ENCODE results near the gene EFCAB11.

Gene EFCAB11

GRCh38 chr14:89911010-89911919, 43.3 kb downstream of the EFCAB11 start:
- H3F3A ChIP-seq (ENCODE audit: insufficient read depth, low read length): no peaks in the 10 kb centered on the region
- no peak overlapping the region for H3K4me2 ChIP-seq (ENCODE audit: low read depth, low read length)
- H3K4me3 ChIP-seq (ENCODE audit: low read length): no peak overlapping the region
- H3K79me2 ChIP-seq (ENCODE audit: low read length): no peaks in the 10 kb centered on the region
- H3K36me3 ChIP-seq (replicated peaks; ENCODE audit: insufficient read depth, low read length): no peaks in the 10 kb centered on the region
- no peak overlapping the region for H3K27ac ChIP-seq (ENCODE audit: low read length)
- no peaks in the 10 kb centered on the region for H4K20me1 ChIP-seq (ENCODE audit: insufficient read depth, low read length)
- H2AFZ ChIP-seq (ENCODE audit: low read length): no peak overlapping the region
- H3K9ac ChIP-seq (ENCODE audit: low read length): no peak overlapping the region
- H3K9me3 ChIP-seq (replicated peaks; ENCODE audit: insufficient read depth, low read length): no peaks in the 10 kb centered on the region
- H3K9me2 ChIP-seq (replicated peaks; ENCODE audit: insufficient read depth, low read length): no peaks in the 10 kb centered on the region
- no peaks in the 10 kb centered on the region for H3K27me3 ChIP-seq (replicated peaks; ENCODE audit: insufficient read depth, low read length)
- DNase-seq: no peak
- TF ChIP-seq EZH2phosphoT487 (IDR thresholded peaks at IDR 0.05; ENCODE audit: low read length): no peak
- H3K4me1 ChIP-seq (ENCODE audit: low read length): no peaks in the 10 kb centered on the region

GRCh38 chr14:89910691-89911009, 43.9 kb downstream of the EFCAB11 start:
- no peak for DNase-seq
- H3K9me2 ChIP-seq (replicated peaks; ENCODE audit: insufficient read depth, low read length): no peaks in the 10 kb centered on the region
- no peak for TF ChIP-seq EZH2 (optimal IDR thresholded peaks at IDR 0.05; ENCODE audit: low read depth, low read length)
- no peak overlapping the region for H3K9ac ChIP-seq (ENCODE audit: low read length)
- no peak overlapping the region for H2AFZ ChIP-seq (ENCODE audit: low read length)
- no peak overlapping the region for H3K4me2 ChIP-seq (ENCODE audit: low read depth, low read length)
- no peaks in the 10 kb centered on the region for H3K4me1 ChIP-seq (ENCODE audit: low read length)
- no peaks in the 10 kb centered on the region for H3F3A ChIP-seq (ENCODE audit: insufficient read depth, low read length)
- no peaks in the 10 kb centered on the region for H3K79me2 ChIP-seq (ENCODE audit: low read length)
- H3K27me3 ChIP-seq (replicated peaks; ENCODE audit: insufficient read depth, low read length): no peaks in the 10 kb centered on the region
- no peak overlapping the region for H3K4me3 ChIP-seq (ENCODE audit: low read length)
- H4K20me1 ChIP-seq (ENCODE audit: insufficient read depth, low read length): no peaks in the 10 kb centered on the region
- H3K9me3 ChIP-seq (replicated peaks; ENCODE audit: insufficient read depth, low read length): no peaks in the 10 kb centered on the region
- no peak overlapping the region for H3K27ac ChIP-seq (ENCODE audit: low read length)
- no peaks in the 10 kb centered on the region for H3K36me3 ChIP-seq (replicated peaks; ENCODE audit: insufficient read depth, low read length)

GRCh38 chr14:89909586-89909985, 44.9 kb downstream of the EFCAB11 start:
- no peaks in the 10 kb centered on the region for H4K20me1 ChIP-seq (ENCODE audit: insufficient read depth, low read length)
- H3F3A ChIP-seq (ENCODE audit: insufficient read depth, low read length): no peaks in the 10 kb centered on the region
- H2AFZ ChIP-seq (ENCODE audit: low read length): no peak overlapping the region
- no peak for TF ChIP-seq CTCF (IDR thresholded peaks at IDR 0.05; ENCODE audit: low read length)
- TF ChIP-seq EZH2 (optimal IDR thresholded peaks at IDR 0.05; ENCODE audit: low read depth, low read length): no peak
- no peak for TF ChIP-seq EZH2phosphoT487 (IDR thresholded peaks at IDR 0.05; ENCODE audit: low read length)
- H3K4me1 ChIP-seq (ENCODE audit: low read length): no peaks in the 10 kb centered on the region
- H3K4me2 ChIP-seq (ENCODE audit: low read depth, low read length): no peak overlapping the region
- H3K36me3 ChIP-seq (replicated peaks; ENCODE audit: insufficient read depth, low read length): no peaks in the 10 kb centered on the region
- no peak overlapping the region for H3K27ac ChIP-seq (ENCODE audit: low read length)
- H3K4me3 ChIP-seq (ENCODE audit: low read length): no peak overlapping the region
- no peaks in the 10 kb centered on the region for H3K9me2 ChIP-seq (replicated peaks; ENCODE audit: insufficient read depth, low read length)
- no peaks in the 10 kb centered on the region for H3K9me3 ChIP-seq (replicated peaks; ENCODE audit: insufficient read depth, low read length)
- no peaks in the 10 kb centered on the region for H3K27me3 ChIP-seq (replicated peaks; ENCODE audit: insufficient read depth, low read length)
- no peaks in the 10 kb centered on the region for H3K79me2 ChIP-seq (ENCODE audit: low read length)
- H3K9ac ChIP-seq (ENCODE audit: low read length): no peak overlapping the region
- no peak for DNase-seq

- Histone ChIP-seq H2AFZ (ENCODE audit: low read length) (no peak overlapping the region), H3K4me1 (ENCODE audit: low read length) (no peaks in the 10 kb centered on the region), H3K9me3 (replicated peaks; ENCODE audit: insufficient read depth, low read length) (no peaks in the 10 kb centered on the region), H3K79me2 (ENCODE audit: low read length) (no peaks in the 10 kb centered on the region), H3K27ac (ENCODE audit: low read length) (no peak overlapping the region), H3K9me2 (replicated peaks; ENCODE audit: insufficient read depth, low read length) (no peaks in the 10 kb centered on the region), H3K36me3 (replicated peaks; ENCODE audit: insufficient read depth, low read length) (no peaks in the 10 kb centered on the region), H3K9ac (ENCODE audit: low read length) (no peak overlapping the region), H3K27me3 (replicated peaks; ENCODE audit: insufficient read depth, low read length) (no peaks in the 10 kb centered on the region), H3K4me2 (ENCODE audit: low read depth, low read length) (no peak overlapping the region), H4K20me1 (ENCODE audit: insufficient read depth, low read length) (no peaks in the 10 kb centered on the region), H3K4me3 (ENCODE audit: low read length) (no peak overlapping the region), H3F3A (ENCODE audit: insufficient read depth, low read length) (no peaks in the 10 kb centered on the region)
- TF ChIP-seq EZH2 (optimal IDR thresholded peaks at IDR 0.05; ENCODE audit: low read depth, low read length) (no peak), CTCF (IDR thresholded peaks at IDR 0.05; ENCODE audit: low read length) (no peak), EZH2phosphoT487 (IDR thresholded peaks at IDR 0.05; ENCODE audit: low read length) (no peak)
- DNase-seq: no peak
These were observed 45.6 kb downstream of the EFCAB11 start for GRCh38 chr14:89908712-89909450.

Measured in MM.1S (cell line).